ENCODE measurements around the gene FAM174C. TPM values are rescaled to one million over a fixed set of nuclear protein-coding genes. Genes with fewer than 3 reads are reported as not detected.

The FAM174C gene
- total and polyA plus RNA-seq, 4 donors = 14.6 to 79.8 (median 33.8) TPM

GRCh38 chr19:1293782-1294604 lies 18.7 kb downstream of the FAM174C start:
- TF ChIP-seq YY1 (IDR thresholded peaks at IDR 0.05) (no peak), TAF1 (conservative IDR thresholded peaks at IDR 0.05) (no peak), HNF4A (conservative IDR thresholded peaks at IDR 0.05) (no peak), CTCF (IDR thresholded peaks at IDR 0.05; ENCODE audit: low read depth, low read length, missing input control) (no peak), ATF3 (IDR thresholded peaks at IDR 0.05) (no peak), RXRA (IDR thresholded peaks at IDR 0.05) (no peak), EGR1 (IDR thresholded peaks at IDR 0.05; ENCODE audit: low read depth in 2 of 2) (no peak), HNF4G (IDR thresholded peaks at IDR 0.05) (no peak), SP1 (IDR thresholded peaks at IDR 0.05) (no peak), NR2F2 (IDR thresholded peaks at IDR 0.05) (no peak), GABPA (IDR thresholded peaks at IDR 0.05 in 1 of 2, conservative IDR thresholded peaks at IDR 0.05 in 1 of 2) (no peak), FOXA2 (IDR thresholded peaks at IDR 0.05) (no peak), FOXA1 (IDR thresholded peaks at IDR 0.05) (no peak), RAD21 (IDR thresholded peaks at IDR 0.05) (no peak)
- TF ChIP-seq, protein P1, sequence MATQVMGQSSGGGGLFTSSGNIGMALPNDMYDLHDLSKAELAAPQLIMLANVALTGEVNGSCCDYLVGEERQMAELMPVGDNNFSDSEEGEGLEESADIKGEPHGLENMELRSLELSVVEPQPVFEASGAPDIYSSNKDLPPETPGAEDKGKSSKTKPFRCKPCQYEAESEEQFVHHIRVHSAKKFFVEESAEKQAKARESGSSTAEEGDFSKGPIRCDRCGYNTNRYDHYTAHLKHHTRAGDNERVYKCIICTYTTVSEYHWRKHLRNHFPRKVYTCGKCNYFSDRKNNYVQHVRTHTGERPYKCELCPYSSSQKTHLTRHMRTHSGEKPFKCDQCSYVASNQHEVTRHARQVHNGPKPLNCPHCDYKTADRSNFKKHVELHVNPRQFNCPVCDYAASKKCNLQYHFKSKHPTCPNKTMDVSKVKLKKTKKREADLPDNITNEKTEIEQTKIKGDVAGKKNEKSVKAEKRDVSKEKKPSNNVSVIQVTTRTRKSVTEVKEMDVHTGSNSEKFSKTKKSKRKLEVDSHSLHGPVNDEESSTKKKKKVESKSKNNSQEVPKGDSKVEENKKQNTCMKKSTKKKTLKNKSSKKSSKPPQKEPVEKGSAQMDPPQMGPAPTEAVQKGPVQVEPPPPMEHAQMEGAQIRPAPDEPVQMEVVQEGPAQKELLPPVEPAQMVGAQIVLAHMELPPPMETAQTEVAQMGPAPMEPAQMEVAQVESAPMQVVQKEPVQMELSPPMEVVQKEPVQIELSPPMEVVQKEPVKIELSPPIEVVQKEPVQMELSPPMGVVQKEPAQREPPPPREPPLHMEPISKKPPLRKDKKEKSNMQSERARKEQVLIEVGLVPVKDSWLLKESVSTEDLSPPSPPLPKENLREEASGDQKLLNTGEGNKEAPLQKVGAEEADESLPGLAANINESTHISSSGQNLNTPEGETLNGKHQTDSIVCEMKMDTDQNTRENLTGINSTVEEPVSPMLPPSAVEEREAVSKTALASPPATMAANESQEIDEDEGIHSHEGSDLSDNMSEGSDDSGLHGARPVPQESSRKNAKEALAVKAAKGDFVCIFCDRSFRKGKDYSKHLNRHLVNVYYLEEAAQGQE (IDR thresholded peaks at IDR 0.05) = no peak
- TF ChIP-seq, protein P2, sequence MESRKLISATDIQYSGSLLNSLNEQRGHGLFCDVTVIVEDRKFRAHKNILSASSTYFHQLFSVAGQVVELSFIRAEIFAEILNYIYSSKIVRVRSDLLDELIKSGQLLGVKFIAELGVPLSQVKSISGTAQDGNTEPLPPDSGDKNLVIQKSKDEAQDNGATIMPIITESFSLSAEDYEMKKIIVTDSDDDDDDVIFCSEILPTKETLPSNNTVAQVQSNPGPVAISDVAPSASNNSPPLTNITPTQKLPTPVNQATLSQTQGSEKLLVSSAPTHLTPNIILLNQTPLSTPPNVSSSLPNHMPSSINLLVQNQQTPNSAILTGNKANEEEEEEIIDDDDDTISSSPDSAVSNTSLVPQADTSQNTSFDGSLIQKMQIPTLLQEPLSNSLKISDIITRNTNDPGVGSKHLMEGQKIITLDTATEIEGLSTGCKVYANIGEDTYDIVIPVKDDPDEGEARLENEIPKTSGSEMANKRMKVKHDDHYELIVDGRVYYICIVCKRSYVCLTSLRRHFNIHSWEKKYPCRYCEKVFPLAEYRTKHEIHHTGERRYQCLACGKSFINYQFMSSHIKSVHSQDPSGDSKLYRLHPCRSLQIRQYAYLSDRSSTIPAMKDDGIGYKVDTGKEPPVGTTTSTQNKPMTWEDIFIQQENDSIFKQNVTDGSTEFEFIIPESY (IDR thresholded peaks at IDR 0.05) = no peak
- TF ChIP-seq, protein P3, sequence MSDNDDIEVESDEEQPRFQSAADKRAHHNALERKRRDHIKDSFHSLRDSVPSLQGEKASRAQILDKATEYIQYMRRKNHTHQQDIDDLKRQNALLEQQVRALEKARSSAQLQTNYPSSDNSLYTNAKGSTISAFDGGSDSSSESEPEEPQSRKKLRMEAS (IDR thresholded peaks at IDR 0.05) = no peak
- Histone ChIP-seq H3K36me3 (ENCODE audit: control insufficient read depth in 4 of 4, insufficient read depth in 3 of 4, low read depth in 1 of 4, low read length in 3 of 4) (peaks cover 0 to 5% (median 0%) of the 10 kb centered on the region in 4 donors), H3K4me1 (ENCODE audit: control insufficient read depth in 4 of 4, insufficient read depth in 4 of 4, low read length in 3 of 4) (peaks cover 12 to 40% (median 23%) of the 10 kb centered on the region in 4 donors), H3K4me3 (ENCODE audit: low read depth in 1 of 3, low read length in 3 of 3) (no peak overlapping the region), H3K9me3 (ENCODE audit: control insufficient read depth in 4 of 4, low read length in 3 of 4) (no peaks in the 10 kb centered on the region), H3K9ac (ENCODE audit: low read depth in 1 of 2, low read length in 2 of 2) (no peak overlapping the region), H3K27me3 (ENCODE audit: control insufficient read depth in 4 of 4, insufficient read depth in 4 of 4, low read length in 3 of 4) (no peaks in the 10 kb centered on the region), H3K27ac (ENCODE audit: low read depth in 1 of 2, low read length in 2 of 2) (no peak overlapping the region)
- 89% methylated on average over 35 of the region's 35 CpGs for WGBS
- no peak for DNase-seq (ENCODE audit: low spot score)

Data from liver (tissue), 9 donors.